Peyer's patch (tissue), 4 donors: ENCODE results near the gene PPP1CA. TPM values are rescaled to one million over a fixed set of nuclear protein-coding genes. Genes with fewer than 3 reads are reported as not detected.
A peak's percentile ranks its signal among the peaks of the same experiment; 100 is the strongest.

Experiments used
- DNase-seq, 3 donors: peaks; one replicate each; pipeline ENCODE4 v3.0.0-alpha.2; 2017 to 2019
- H3K27ac ChIP-seq, 4 donors: fragments of 200-600 bp; sonication (generic); one replicate each; pipeline ENCODE4 v1.5.1; 2016 to 2019
- H3K27me3 ChIP-seq, 2 donors: fragments of 200-600 bp; sonication (generic); one replicate each; pipeline ENCODE4 v1.5.1; 2019
- H3K36me3 ChIP-seq, 3 donors: fragments of 200-600 bp; sonication (generic); one replicate each; pipeline ENCODE4 v1.5.1; 2016 to 2019
- H3K4me1 ChIP-seq, 4 donors: fragments of 200-600 bp; sonication (generic); one replicate each; pipeline ENCODE4 v1.5.1; 2016 to 2019
- H3K4me3 ChIP-seq, 4 donors: fragments of 200-600 bp; sonication (generic); 1 replicate in 3 of 4; 2 replicates in 1 of 4; pipeline ENCODE4 v1.5.1; 2016 to 2019; ENCODE audit warnings: mild to moderate bottlenecking in 1 of 4
- H3K9me3 ChIP-seq, 4 donors: fragments of 200-600 bp; sonication (generic); one replicate each; pipeline ENCODE4 v1.5.1; 2016 to 2019; ENCODE audit warnings: mild to moderate bottlenecking in 1 of 4
- CTCF ChIP-seq, 6 experiments: fragments of 450-650 bp in 4 of 6; fragments of 200-600 bp in 2 of 6; sonication (generic) in 1 of 6; IDR thresholded peaks; one replicate each; pipeline ENCODE4 v1.5.1; 2017 to 2019; ENCODE audit warnings: antibody characterized with exemption in 6 of 6, mild to moderate bottlenecking in 3 of 6, moderate library complexity in 1 of 6
- POLR2A ChIP-seq, 2 donors: fragments of 450-650 bp; IDR thresholded peaks; one replicate each; pipeline ENCODE4 v1.5.1; 2017; ENCODE audit warnings: antibody characterized with exemption in 2 of 2, mild to moderate bottlenecking in 2 of 2, moderate library complexity in 2 of 2
- total RNA-seq, 4 donors: library from RNA; depleted of rRNA; stranded (reverse); fragments of >200 nt; gene quantifications; one replicate each; pipeline ENCODE4 v1.1.0, GENCODE V29; 2016

PPP1CA gene
- total RNA-seq, 4 donors from 2014 or later: 156 to 213 (median 177) TPM

GRCh38 chr11:67367761-67368227 lies 33.9 kb downstream of the PPP1CA start:
- Histone ChIP-seq H3K36me3 (peaks cover 0 to 8% (median 0%) of the 10 kb centered on the region in 3 donors), H3K27ac (peak overlapping the region in 3 of 4 donors; percentile 13 to 80 (median 60)), H3K9me3 (no peaks in the 10 kb centered on the region), H3K4me1 (peaks cover 0 to 66% (median 24%) of the 10 kb centered on the region in 4 donors), H3K27me3 (no peaks in the 10 kb centered on the region), H3K4me3 (no peak overlapping the region)
- DNase-seq: no peak
- no peak for TF ChIP-seq CTCF (IDR thresholded peaks at IDR 0.05)
- no peak for TF ChIP-seq POLR2A (IDR thresholded peaks at IDR 0.05)

GRCh38 chr11:67366961-67367760 lies 34.5 kb downstream of the PPP1CA start:
- H3K4me3 ChIP-seq: no peak overlapping the region
- no peaks in the 10 kb centered on the region for H3K9me3 ChIP-seq
- peaks cover 0 to 8% (median 0%) of the 10 kb centered on the region in 3 donors for H3K36me3 ChIP-seq
- DNase-seq: no peak
- H3K27ac ChIP-seq: peak overlapping the region; percentile 27 to 80 (median 53)
- TF ChIP-seq POLR2A (IDR thresholded peaks at IDR 0.05) (no peak), CTCF (IDR thresholded peaks at IDR 0.05) (no peak)
- peaks cover 0 to 63% (median 22%) of the 10 kb centered on the region in 4 donors for H3K4me1 ChIP-seq
- H3K27me3 ChIP-seq: no peaks in the 10 kb centered on the region

GRCh38 chr11:67366546-67366945 lies 35.1 kb downstream of the PPP1CA start:
- peak overlapping the region; percentile 27 to 80 (median 53) for H3K27ac ChIP-seq

GRCh38 chr11:67365736-67366444 lies 35.8 kb downstream of the PPP1CA start:
- no peak for DNase-seq
- Histone ChIP-seq H3K27ac (peak overlapping the region in 3 of 4 donors; percentile 46 to 80 (median 67)), H3K4me1 (peaks cover 0 to 50% (median 14%) of the 10 kb centered on the region in 4 donors), H3K9me3 (no peaks in the 10 kb centered on the region), H3K27me3 (no peaks in the 10 kb centered on the region), H3K36me3 (peaks cover 0 to 8% (median 0%) of the 10 kb centered on the region in 3 donors), H3K4me3 (no peak overlapping the region)
- TF ChIP-seq CTCF (IDR thresholded peaks at IDR 0.05) (no peak), POLR2A (IDR thresholded peaks at IDR 0.05) (no peak)

More at GRCh38 chr11:67366546-67366945, 35.1 kb downstream of the PPP1CA start:
- peaks cover 0 to 8% (median 0%) of the 10 kb centered on the region in 3 donors for H3K36me3 ChIP-seq
- H3K9me3 ChIP-seq: no peaks in the 10 kb centered on the region
- H3K4me3 ChIP-seq: no peak overlapping the region
- no peak for DNase-seq
- TF ChIP-seq POLR2A (IDR thresholded peaks at IDR 0.05) (no peak), CTCF (IDR thresholded peaks at IDR 0.05) (no peak)
- H3K27me3 ChIP-seq: no peaks in the 10 kb centered on the region
- peaks cover 0 to 57% (median 20%) of the 10 kb centered on the region in 4 donors for H3K4me1 ChIP-seq

GRCh38 chr11:67364783-67365722 lies 36.6 kb downstream of the PPP1CA start:
- H3K9me3 ChIP-seq: no peaks in the 10 kb centered on the region
- peaks cover 0 to 42% (median 9%) of the 10 kb centered on the region in 4 donors for H3K4me1 ChIP-seq
- peak in 2 of 3 donors; percentile 53 to 65 for DNase-seq
- H3K27ac ChIP-seq: peak overlapping the region in 1 of 4 donors; percentile 67
- H3K36me3 ChIP-seq: peaks cover 0 to 8% (median 0%) of the 10 kb centered on the region in 3 donors
- no peak for TF ChIP-seq CTCF (IDR thresholded peaks at IDR 0.05)
- TF ChIP-seq POLR2A (IDR thresholded peaks at IDR 0.05): no peak
- H3K4me3 ChIP-seq: no peak overlapping the region
- H3K27me3 ChIP-seq: no peaks in the 10 kb centered on the region
